OCI-LY7 (cell line): Measurements from ENCODE around the gene PHF20.
A peak's percentile ranks its signal among the peaks of the same experiment; 100 is the strongest.

Experiments used
- CTCF ChIP-seq: fragments of 200-600 bp; sonication (generic); conservative IDR thresholded peaks from 2 replicates; pipeline ENCODE4 v1.5.1; 2014; ENCODE audit warnings: mild to moderate bottlenecking, antibody characterized with exemption, low read length, moderate library complexity, mixed read lengths
- EZH2phosphoT487 ChIP-seq: fragments of 200-600 bp; sonication (generic); IDR thresholded peaks from 2 replicates; pipeline ENCODE4 v1.6.1; 2018; ENCODE audit warnings: low read depth, borderline replicate concordance, mild to moderate bottlenecking, mixed run types, antibody characterized with exemption, low read length, moderate library complexity, mixed read lengths

- TF ChIP-seq CTCF (peak; percentile 74), EZH2phosphoT487 (no peak)
Observed at GRCh38 chr20:35739294-35740163, 32.3 kb upstream of the PHF20 start.
